AG09309 (cell line): ENCODE measurements around the gene ONECUT1.

ENCODE experiments used
- DNase-seq: peaks from one replicate; pipeline ENCODE4 v3.0.0-alpha.2; 2010; ENCODE audit warnings: low read depth
- H3K4me3 ChIP-seq: 2 replicates; pipeline ENCODE4 v1.5.1; 2011; ENCODE audit warnings: mild to moderate bottlenecking, low read depth, low read length, moderate library complexity; ENCODE audit not compliant: control insufficient read depth
- TF ChIP-seq, protein P1 (sequence below): IDR thresholded peaks from 2 replicates; pipeline ENCODE4 v1.5.1; 2011; ENCODE audit warnings: mild to moderate bottlenecking, low read depth, low read length, inconsistent platforms; ENCODE audit not compliant: insufficient read depth, control insufficient read depth; ENCODE audit errors: missing control alignments

The ONECUT1 gene

DNA sequence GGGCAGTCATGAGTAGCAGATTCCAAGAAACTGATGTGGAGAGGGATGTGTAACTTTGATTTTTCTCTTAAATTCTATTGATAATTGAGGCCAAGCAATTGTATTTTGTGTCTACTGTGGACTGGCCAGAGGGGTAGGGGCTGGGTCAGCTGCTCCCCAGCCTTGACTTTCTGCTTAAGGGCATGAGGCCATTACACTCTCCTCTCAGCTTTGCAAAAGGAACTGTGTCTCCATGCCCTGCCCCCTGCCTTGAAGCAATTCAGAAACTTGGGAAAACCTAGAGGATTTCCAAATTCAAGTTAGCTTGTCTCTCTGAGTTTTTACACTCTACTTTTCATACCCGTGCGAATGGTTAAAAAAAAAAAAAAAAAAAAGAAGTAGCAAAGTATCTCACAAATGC lies 38.6 kb downstream of the ONECUT1 start:
- TF ChIP-seq, protein P1, sequence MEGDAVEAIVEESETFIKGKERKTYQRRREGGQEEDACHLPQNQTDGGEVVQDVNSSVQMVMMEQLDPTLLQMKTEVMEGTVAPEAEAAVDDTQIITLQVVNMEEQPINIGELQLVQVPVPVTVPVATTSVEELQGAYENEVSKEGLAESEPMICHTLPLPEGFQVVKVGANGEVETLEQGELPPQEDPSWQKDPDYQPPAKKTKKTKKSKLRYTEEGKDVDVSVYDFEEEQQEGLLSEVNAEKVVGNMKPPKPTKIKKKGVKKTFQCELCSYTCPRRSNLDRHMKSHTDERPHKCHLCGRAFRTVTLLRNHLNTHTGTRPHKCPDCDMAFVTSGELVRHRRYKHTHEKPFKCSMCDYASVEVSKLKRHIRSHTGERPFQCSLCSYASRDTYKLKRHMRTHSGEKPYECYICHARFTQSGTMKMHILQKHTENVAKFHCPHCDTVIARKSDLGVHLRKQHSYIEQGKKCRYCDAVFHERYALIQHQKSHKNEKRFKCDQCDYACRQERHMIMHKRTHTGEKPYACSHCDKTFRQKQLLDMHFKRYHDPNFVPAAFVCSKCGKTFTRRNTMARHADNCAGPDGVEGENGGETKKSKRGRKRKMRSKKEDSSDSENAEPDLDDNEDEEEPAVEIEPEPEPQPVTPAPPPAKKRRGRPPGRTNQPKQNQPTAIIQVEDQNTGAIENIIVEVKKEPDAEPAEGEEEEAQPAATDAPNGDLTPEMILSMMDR = no peak
- no peak overlapping the region for H3K4me3 ChIP-seq
- no peak for DNase-seq

GRCh38 chr15:52749258-52749657 lies 40.9 kb downstream of the ONECUT1 start:
- no peak for DNase-seq
- H3K4me3 ChIP-seq = no peak overlapping the region

GRCh38 chr15:52746162-52746757 lies 43.9 kb downstream of the ONECUT1 start:
- DNase-seq = no peak
- TF ChIP-seq, protein P1 = no peak
- H3K4me3 ChIP-seq = no peak overlapping the region

More at GRCh38 chr15:52749258-52749657, 40.9 kb downstream of the ONECUT1 start:
- TF ChIP-seq, protein P1 = no peak

- no peak for DNase-seq
- TF ChIP-seq, protein P1 = no peak
- H3K4me3 ChIP-seq = no peak overlapping the region
Measured at GRCh38 chr15:52745326-52746161, 44.6 kb downstream of the ONECUT1 start.

DNA sequence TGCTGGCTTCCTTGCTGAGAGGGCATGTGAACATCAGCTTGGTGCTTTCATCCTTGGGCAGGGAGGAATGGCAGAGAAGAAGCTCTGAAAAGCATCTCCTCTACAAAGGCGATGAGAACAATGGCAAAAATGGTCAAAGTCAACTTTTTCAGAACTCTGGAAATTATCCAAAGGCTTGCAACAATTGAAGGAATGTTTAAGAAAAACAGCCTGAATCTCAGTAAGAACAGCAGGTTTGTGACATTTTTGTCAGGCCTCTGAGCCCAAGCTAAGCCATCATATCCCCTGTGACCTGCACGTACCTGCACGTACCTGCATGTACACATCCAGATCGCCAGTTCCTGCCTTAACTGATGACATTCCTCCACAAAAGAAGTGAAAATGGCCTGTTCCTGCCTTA lies 51.8 kb downstream of the ONECUT1 start:
- DNase-seq = no peak
- no peak overlapping the region for H3K4me3 ChIP-seq
- TF ChIP-seq, protein P1 = no peak

- H3K4me3 ChIP-seq = no peak overlapping the region
- TF ChIP-seq, protein P1 = no peak
- DNase-seq = no peak
Measured at GRCh38 chr15:52737720-52738119, 52.4 kb downstream of the ONECUT1 start.
